ENCODE data around the gene PAPOLA. TPM values are rescaled to one million over a fixed set of nuclear protein-coding genes. Genes with fewer than 3 reads are reported as not detected.

The PAPOLA gene
- total RNA-seq, 1 experiment from 2014 or later = 223 TPM

GRCh38 chr14:96568621-96569020 is 66.4 kb downstream of the PAPOLA start:
- POLR2A ChIA-PET = no interaction called here

More at GRCh38 chr14:96568621-96569020, 66.4 kb downstream of the PAPOLA start:
- Histone ChIP-seq H3K9ac (ENCODE audit: low read length) (no peak overlapping the region), H3K36me3 (ENCODE audit: control insufficient read depth in 1 of 2, insufficient read depth in 2 of 2, low read length in 2 of 2) (peaks cover 13 to 14% of the 10 kb centered on the region in 2 experiments), H3K4me3 (replicated peaks in 1 of 2; ENCODE audit: low read depth in 1 of 2, low read length in 2 of 2) (no peak overlapping the region), H3K27ac (ENCODE audit: low read depth, low read length) (no peak overlapping the region), H3K4me2 (ENCODE audit: low read length) (no peak overlapping the region), H3K9me2 (ENCODE audit: insufficient read depth) (no peaks in the 10 kb centered on the region), H3K79me2 (ENCODE audit: insufficient read depth, low read length) (no peaks in the 10 kb centered on the region), H3K4me1 (ENCODE audit: control insufficient read depth in 1 of 2, insufficient read depth in 2 of 2, low read length in 2 of 2) (no peaks in the 10 kb centered on the region), H3K27me3 (ENCODE audit: insufficient read depth, low read length) (no peaks in the 10 kb centered on the region), H3K9me3 (ENCODE audit: control insufficient read depth in 1 of 2, insufficient read depth in 1 of 2, low read depth in 1 of 2, low read length in 2 of 2) (no peaks in the 10 kb centered on the region), H4K20me1 (ENCODE audit: insufficient read depth) (peaks cover 8% of the 10 kb centered on the region; the same call in 1 of the 2 replicates), H2AFZ (ENCODE audit: low read depth, low read length, poor library complexity, severe bottlenecking) (no peak overlapping the region)
- ATAC-seq (no peak), DNase-seq (ENCODE audit: low read depth, low spot score) (no peak)
- no peak for TF ChIP-seq REST (IDR thresholded peaks at IDR 0.05; ENCODE audit: low read depth)
- TF ChIP-seq YY1 (IDR thresholded peaks at IDR 0.05; ENCODE audit: extremely low read depth, insufficient replicate concordance, low read depth, low read length) = no peak
- no peak for TF ChIP-seq ZNF274 (IDR thresholded peaks at IDR 0.05; ENCODE audit: low read depth, low read length)
- no peak for TF ChIP-seq SRF (IDR thresholded peaks at IDR 0.05; ENCODE audit: low read depth)
- no peak for TF ChIP-seq TCF7L2 (IDR thresholded peaks at IDR 0.05; ENCODE audit: borderline replicate concordance, extremely low read depth, insufficient read depth, insufficient read length)
- TF ChIP-seq EZH2 (IDR thresholded peaks at IDR 0.05) = no peak
- TF ChIP-seq CBX3 (IDR thresholded peaks at IDR 0.05; ENCODE audit: low read depth) = no peak
- no peak for TF ChIP-seq POLR2AphosphoS5 (IDR thresholded peaks at IDR 0.05; ENCODE audit: low read depth, low read length)
- TF ChIP-seq ZBTB33 (IDR thresholded peaks at IDR 0.05; ENCODE audit: extremely low read depth, insufficient replicate concordance, low read length) = no peak
- no peak for TF ChIP-seq CEBPB (IDR thresholded peaks at IDR 0.05; ENCODE audit: low read depth)
- no peak for TF ChIP-seq MAX (IDR thresholded peaks at IDR 0.05)
- TF ChIP-seq SP1 (IDR thresholded peaks at IDR 0.05; ENCODE audit: low read depth) = no peak
- TF ChIP-seq FOSL1 (IDR thresholded peaks at IDR 0.05; ENCODE audit: low read depth) = no peak
- TF ChIP-seq JUND (IDR thresholded peaks at IDR 0.05) = no peak
- no peak for TF ChIP-seq SIN3A (IDR thresholded peaks at IDR 0.05; ENCODE audit: low read depth)
- TF ChIP-seq ELF1 (IDR thresholded peaks at IDR 0.05; ENCODE audit: borderline replicate concordance, low read depth) = no peak
- TF ChIP-seq ZFX (IDR thresholded peaks at IDR 0.05) = no peak
- ChIA-PET RAD21 (ENCODE audit: low non-redundant PET in 1 of 2, low total read pairs in 2 of 2, uncharacterized antibody in 2 of 2, unreplicated experiment in 2 of 2) (no interaction called here), CTCF (interaction anchor here (1.1 to 1.2 kb wide), 2 partner anchors 9 to 284 kb away, joined by 3 to 5 read pairs; no protein-coding TSS in a partner anchor)
- intact Hi-C loops (cut with micrococcal nuclease) = loop anchor here (5.0 kb wide), 1 partner anchor 174 kb away; no protein-coding TSS in a partner anchor
- BruUV-seq (replicated peaks) = no TSS peak

All from HCT116 (cell line).